MCF 10A (cell line): ENCODE data around the gene SNTN. TPM values are rescaled to one million over a fixed set of nuclear protein-coding genes. Genes with fewer than 3 reads are reported as not detected.

ENCODE experiments used
- Bru-seq: library from RNA; stranded (reverse); fragments of 400-500 nt; gene quantifications from one replicate; lab custom pipeline; 2021; lab: Mats Ljungman, UMichigan
- BruChase-seq, 2 experiments: library from RNA; stranded (reverse); fragments of 400-500 nt; gene quantifications; one replicate each; lab custom pipeline; 2021; lab: Mats Ljungman, UMichigan
- BruUV-seq: library from RNA; stranded (reverse); fragments of 400-500 nt; replicated peaks from 2 replicates; lab custom pipeline; 2021; lab: Mats Ljungman, UMichigan
- CTCF ChIA-PET: fragments of 300-600 bp; sonication (Branson Sonifier 250); formaldehyde crosslinking; extraction: SDS; loops from one replicate; lab custom pipeline; 2021; ENCODE audit warnings: antibody characterized with exemption, inconsistent platforms; lab: Yijun Ruan, JAX
- POLR2A ChIA-PET: fragments of 300-600, 350-650 bp; sonication (Branson Sonifier 250); formaldehyde crosslinking; extraction: SDS; loops from one replicate; lab custom pipeline; 2020; ENCODE audit warnings: antibody characterized with exemption, inconsistent platforms; lab: Yijun Ruan, JAX
- DNase-seq: peaks from one replicate; pipeline ENCODE4 v3.0.0-alpha.2; 2018; ENCODE audit not compliant: unreplicated experiment
- H3K27ac Mint-ChIP-seq: one replicate; pipeline ENCODE4 v1.8.0; 2022; ENCODE audit warnings: mild to moderate bottlenecking, low read depth, mixed read lengths; ENCODE audit not compliant: unreplicated experiment
- H3K27me3 Mint-ChIP-seq: one replicate; pipeline ENCODE4 v1.8.0; 2022; ENCODE audit warnings: mixed read lengths; ENCODE audit not compliant: insufficient read depth, unreplicated experiment
- H3K36me3 Mint-ChIP-seq: one replicate; pipeline ENCODE4 v1.8.0; 2022; ENCODE audit warnings: mild to moderate bottlenecking, moderate library complexity, mixed read lengths; ENCODE audit not compliant: insufficient read depth, unreplicated experiment
- H3K4me1 Mint-ChIP-seq: one replicate; pipeline ENCODE4 v1.8.0; 2022; ENCODE audit warnings: mixed read lengths; ENCODE audit not compliant: insufficient read depth, unreplicated experiment
- H3K4me3 Mint-ChIP-seq: one replicate; pipeline ENCODE4 v1.8.0; 2022; ENCODE audit warnings: mild to moderate bottlenecking, moderate library complexity, mixed read lengths; ENCODE audit not compliant: unreplicated experiment
- H3K9me3 Mint-ChIP-seq: one replicate; pipeline ENCODE4 v1.8.0; 2022; ENCODE audit warnings: mixed read lengths; ENCODE audit not compliant: unreplicated experiment
- intact Hi-C: fragments of 100-400 bp; cut with micrococcal nuclease; formaldehyde crosslinking; loops from 2 replicates; pipeline ENCODE4 v1.14.1; 2022
- long read RNA-seq: library from polyadenylated mRNA; stranded (forward); transcript quantifications from one replicate; pipeline ENCODE4 v2.0.0, GENCODE V29; 2022
- total RNA-seq: library from RNA; stranded (reverse); gene quantifications from 2 replicates; pipeline ENCODE4 v1.2.3, GENCODE V29; 2022
- TF ChIP-seq, protein P1 (sequence below): fragments of 200-600 bp; IDR thresholded peaks from one replicate; pipeline ENCODE4 v1.8.0; 2022; ENCODE audit warnings: antibody characterized with exemption, mild to moderate bottlenecking; ENCODE audit not compliant: unreplicated experiment

The SNTN gene
- total RNA-seq (not detected in 2 replicates), Bru-seq, nascent RNA (not detected), BruChase-seq, experiment 1, labeled RNA remaining after a 6-hour chase (not detected), BruChase-seq, experiment 2, labeled RNA remaining after a 2-hour chase (not detected)
- long read RNA-seq, result 0 reads

DNA sequence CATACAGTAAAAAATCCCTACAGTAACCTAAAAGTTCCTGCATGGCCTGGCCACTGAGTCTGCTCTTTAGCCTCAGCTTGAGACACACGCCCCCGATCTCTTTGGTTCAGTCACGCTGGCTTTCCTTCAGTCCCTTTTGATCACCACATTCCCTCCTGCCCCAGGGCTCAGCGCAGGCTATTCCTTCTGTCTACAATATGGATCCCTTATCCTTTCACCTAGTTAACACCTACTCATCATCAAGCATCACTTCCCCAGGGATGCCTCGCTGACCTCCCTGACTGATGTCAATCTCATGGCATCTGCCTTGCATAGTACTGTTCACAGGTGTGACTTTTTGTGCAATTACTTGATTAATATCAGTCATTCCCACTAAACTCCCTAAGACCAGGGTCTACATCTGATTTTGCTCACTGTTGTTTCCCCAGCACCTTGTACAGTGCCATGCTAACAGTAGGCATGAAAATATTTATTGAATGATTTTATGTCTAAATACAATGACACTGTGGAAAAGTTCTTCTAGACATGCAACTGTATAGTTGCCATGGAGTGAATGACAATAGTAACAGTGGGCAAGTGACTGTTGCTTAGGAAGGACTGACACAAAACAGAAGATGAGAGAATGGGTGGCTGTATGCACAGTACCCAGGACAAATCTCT, at the start of gene SNTN:
Gene SNTN, plus strand, starts transcription at position 610 of the 660 bp plus-strand sequence. Its CDS starts 13 bp downstream, at position 623.
- intact Hi-C loops, result no loop called here
- Mint-ChIP-seq H3K4me3 (no peak within 1 kb of the TSS), H3K4me1 (no peaks in the 10 kb centered on the region), H3K36me3 (no peaks in the 10 kb centered on the region), H3K27me3 (peaks cover 28% of the 10 kb centered on the region), H3K27ac (no peak within 1 kb of the TSS), H3K9me3 (no peaks in the 10 kb centered on the region)
- no TSS peak for BruUV-seq
- no peak for DNase-seq
- ChIA-PET CTCF (no interaction called here), POLR2A (no interaction called here)
- TF ChIP-seq, protein P1, sequence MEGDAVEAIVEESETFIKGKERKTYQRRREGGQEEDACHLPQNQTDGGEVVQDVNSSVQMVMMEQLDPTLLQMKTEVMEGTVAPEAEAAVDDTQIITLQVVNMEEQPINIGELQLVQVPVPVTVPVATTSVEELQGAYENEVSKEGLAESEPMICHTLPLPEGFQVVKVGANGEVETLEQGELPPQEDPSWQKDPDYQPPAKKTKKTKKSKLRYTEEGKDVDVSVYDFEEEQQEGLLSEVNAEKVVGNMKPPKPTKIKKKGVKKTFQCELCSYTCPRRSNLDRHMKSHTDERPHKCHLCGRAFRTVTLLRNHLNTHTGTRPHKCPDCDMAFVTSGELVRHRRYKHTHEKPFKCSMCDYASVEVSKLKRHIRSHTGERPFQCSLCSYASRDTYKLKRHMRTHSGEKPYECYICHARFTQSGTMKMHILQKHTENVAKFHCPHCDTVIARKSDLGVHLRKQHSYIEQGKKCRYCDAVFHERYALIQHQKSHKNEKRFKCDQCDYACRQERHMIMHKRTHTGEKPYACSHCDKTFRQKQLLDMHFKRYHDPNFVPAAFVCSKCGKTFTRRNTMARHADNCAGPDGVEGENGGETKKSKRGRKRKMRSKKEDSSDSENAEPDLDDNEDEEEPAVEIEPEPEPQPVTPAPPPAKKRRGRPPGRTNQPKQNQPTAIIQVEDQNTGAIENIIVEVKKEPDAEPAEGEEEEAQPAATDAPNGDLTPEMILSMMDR, result no peak

DNA sequence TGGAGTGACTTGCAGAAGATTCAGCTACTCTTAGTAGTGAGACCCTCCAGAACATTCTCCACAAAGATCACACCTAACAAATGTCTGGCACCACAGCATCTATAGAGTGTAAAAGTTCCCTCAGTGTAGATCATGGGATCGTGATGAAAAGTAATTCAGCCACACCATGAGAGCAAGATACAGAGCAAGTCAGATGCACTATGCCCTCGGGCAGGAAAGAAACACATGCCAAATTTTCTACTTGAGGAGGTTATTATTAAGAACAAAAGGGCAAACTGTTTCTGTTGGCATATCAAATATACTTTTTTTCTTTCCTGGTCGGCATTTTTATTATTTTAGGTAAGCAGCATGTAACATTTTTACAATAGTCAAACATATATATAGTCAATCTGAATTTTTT, 44.8 kb upstream of the SNTN start:
- Mint-ChIP-seq H3K36me3 (no peaks in the 10 kb centered on the region), H3K4me3 (no peak overlapping the region), H3K4me1 (no peaks in the 10 kb centered on the region), H3K9me3 (no peaks in the 10 kb centered on the region), H3K27ac (no peak overlapping the region), H3K27me3 (peaks cover 88% of the 10 kb centered on the region)
- ChIA-PET POLR2A (no interaction called here), CTCF (no interaction called here)
- intact Hi-C loops, result no loop called here
- BruUV-seq, result no TSS peak
- TF ChIP-seq, protein P1, result no peak
- DNase-seq, result peak; percentile 4

GRCh38 chr3:63609408-63609807, 43.1 kb upstream of the SNTN start:
- H3K36me3 Mint-ChIP-seq, result no peaks in the 10 kb centered on the region
- H3K9me3 Mint-ChIP-seq, result no peaks in the 10 kb centered on the region
- peaks cover 74% of the 10 kb centered on the region for H3K27me3 Mint-ChIP-seq
- H3K4me1 Mint-ChIP-seq, result no peaks in the 10 kb centered on the region
- DNase-seq, result no peak
- TF ChIP-seq, protein P1, result no peak
- CTCF ChIA-PET, result no interaction called here
- intact Hi-C loops, result no loop called here
- no peak overlapping the region for H3K4me3 Mint-ChIP-seq
- no peak overlapping the region for H3K27ac Mint-ChIP-seq
- POLR2A ChIA-PET, result interaction anchor here (0.6 kb wide), 1 partner anchor 368 kb away, joined by 3 read pairs; no protein-coding TSS in a partner anchor
- no TSS peak for BruUV-seq

DNA sequence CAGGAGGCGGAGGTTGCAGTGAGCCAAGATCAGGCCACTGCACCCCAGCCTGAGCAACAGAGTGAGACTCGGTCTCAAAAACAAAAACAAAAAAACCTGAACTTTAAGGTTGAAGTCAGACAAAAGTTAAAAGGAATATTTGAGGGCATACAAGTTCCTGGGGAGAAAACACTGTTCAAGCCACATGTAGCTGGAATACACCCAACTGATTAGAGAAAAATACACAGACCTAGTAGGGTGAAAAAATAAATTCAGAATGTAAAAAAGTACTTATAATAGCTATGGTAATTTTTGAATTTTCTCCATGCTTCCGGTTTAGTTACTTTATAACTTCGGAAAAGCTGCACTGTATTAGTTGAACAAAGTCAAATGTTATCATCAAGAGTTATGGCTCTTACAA, 42.6 kb upstream of the SNTN start:
- TF ChIP-seq, protein P1, result no peak
- peaks cover 69% of the 10 kb centered on the region for H3K27me3 Mint-ChIP-seq
- no TSS peak for BruUV-seq
- H3K9me3 Mint-ChIP-seq, result no peaks in the 10 kb centered on the region
- intact Hi-C loops, result no loop called here
- no peaks in the 10 kb centered on the region for H3K36me3 Mint-ChIP-seq
- CTCF ChIA-PET, result interaction anchor here (0.6 to 0.8 kb wide), 2 partner anchors 259 to 261 kb away, joined by 3 read pairs; no protein-coding TSS in a partner anchor
- no peaks in the 10 kb centered on the region for H3K4me1 Mint-ChIP-seq
- no peak for DNase-seq
- no peak overlapping the region for H3K27ac Mint-ChIP-seq
- POLR2A ChIA-PET, result interaction anchor here (0.6 kb wide), 1 partner anchor 367 kb away, joined by 3 read pairs; no protein-coding TSS in a partner anchor
- no peak overlapping the region for H3K4me3 Mint-ChIP-seq
